ENCODE data around the gene ANKRD24.
"Not testable (repeated sequence)": the region's sequence is repeated elsewhere in the genome, so short reads cannot be mapped to it uniquely, and the experiment has no call there.

The ANKRD24 gene

GRCh38 chr19:4199699-4200293, 17.3 kb downstream of the ANKRD24 start:
- DNase-seq = no peak

- no peak for DNase-seq
Observed at GRCh38 chr19:4200940-4201542, 18.6 kb downstream of the ANKRD24 start.

- DNase-seq = no peak
Observed at GRCh38 chr19:4201798-4202197, 19.3 kb downstream of the ANKRD24 start.

GRCh38 chr19:4206818-4207484, 24.5 kb downstream of the ANKRD24 start:
- no peak for DNase-seq

GRCh38 chr19:4208385-4209094, 26.1 kb downstream of the ANKRD24 start:
- DNase-seq = peak; percentile 27

GRCh38 chr19:4210166-4210731, 27.8 kb downstream of the ANKRD24 start:
- DNase-seq = no peak

GRCh38 chr19:4213116-4213515, 30.6 kb downstream of the ANKRD24 start:
- no peak for DNase-seq

- DNase-seq = no peak
Observed at GRCh38 chr19:4215807-4216206, 33.3 kb downstream of the ANKRD24 start.

- no peak for DNase-seq
Observed at GRCh38 chr19:4216846-4217245, 34.4 kb downstream of the ANKRD24 start.

GRCh38 chr19:4217429-4218264, 35.2 kb downstream of the ANKRD24 start:
- no peak for DNase-seq

- DNase-seq = not testable (repeated sequence)
Observed at GRCh38 chr19:4218523-4218922, 36.0 kb downstream of the ANKRD24 start.

GRCh38 chr19:4220188-4220587, 37.7 kb downstream of the ANKRD24 start:
- DNase-seq = no peak

- DNase-seq = no peak
Observed at GRCh38 chr19:4224470-4224869, 42.0 kb downstream of the ANKRD24 start.

- DNase-seq = peak; percentile 32
Observed at GRCh38 chr19:4225885-4226284, 43.4 kb downstream of the ANKRD24 start.

- peak; percentile 35 for DNase-seq
Observed at GRCh38 chr19:4227771-4228170, 45.3 kb downstream of the ANKRD24 start.

GRCh38 chr19:4228765-4229178, 46.3 kb downstream of the ANKRD24 start:
- DNase-seq = no peak

- DNase-seq = peak; percentile 94
Observed at GRCh38 chr19:4229179-4229931, 46.9 kb downstream of the ANKRD24 start, which contains the start of gene EBI3. Gene EBI3, plus strand, starts transcription at chr19:4229523. Its CDS starts 28 bp downstream, at chr19:4229551.

GRCh38 chr19:4230237-4230636, 47.7 kb downstream of the ANKRD24 start:
- not testable (repeated sequence) for DNase-seq

- not testable (repeated sequence) for DNase-seq
Observed at GRCh38 chr19:4231521-4231920, 49.0 kb downstream of the ANKRD24 start.

GRCh38 chr19:4232139-4232538, 49.6 kb downstream of the ANKRD24 start:
- DNase-seq = not testable (repeated sequence)

GRCh38 chr19:4232614-4233281, 50.3 kb downstream of the ANKRD24 start:
- DNase-seq = no peak
